Left renal pelvis (tissue), 4 donors: ENCODE data around the gene DCAF7. TPM values are rescaled to one million over a fixed set of nuclear protein-coding genes. Genes with fewer than 3 reads are reported as not detected.
A peak's percentile ranks its signal among the peaks of the same experiment; 100 is the strongest.

Experiments used
- DNase-seq, 4 donors: peaks; one replicate each; pipeline ENCODE4 v3.0.0-alpha.2; 2013; ENCODE audit warnings: low read depth in 4 of 4, low spot score in 3 of 4
- polyA plus RNA-seq, 4 donors: library from polyadenylated mRNA; unstranded; fragments of 120-200 nt; gene quantifications; one replicate each; pipeline ENCODE4 v1.2.1, GENCODE V29; 2013; ENCODE audit not compliant: insufficient read length in 4 of 4

The DCAF7 gene
- polyA plus RNA-seq, 4 donors = 68.7 to 120 (median 110) TPM

GRCh38 chr17:63542942-63543821, 7.1 kb upstream of the DCAF7 start:
- no peak for DNase-seq

DNA sequence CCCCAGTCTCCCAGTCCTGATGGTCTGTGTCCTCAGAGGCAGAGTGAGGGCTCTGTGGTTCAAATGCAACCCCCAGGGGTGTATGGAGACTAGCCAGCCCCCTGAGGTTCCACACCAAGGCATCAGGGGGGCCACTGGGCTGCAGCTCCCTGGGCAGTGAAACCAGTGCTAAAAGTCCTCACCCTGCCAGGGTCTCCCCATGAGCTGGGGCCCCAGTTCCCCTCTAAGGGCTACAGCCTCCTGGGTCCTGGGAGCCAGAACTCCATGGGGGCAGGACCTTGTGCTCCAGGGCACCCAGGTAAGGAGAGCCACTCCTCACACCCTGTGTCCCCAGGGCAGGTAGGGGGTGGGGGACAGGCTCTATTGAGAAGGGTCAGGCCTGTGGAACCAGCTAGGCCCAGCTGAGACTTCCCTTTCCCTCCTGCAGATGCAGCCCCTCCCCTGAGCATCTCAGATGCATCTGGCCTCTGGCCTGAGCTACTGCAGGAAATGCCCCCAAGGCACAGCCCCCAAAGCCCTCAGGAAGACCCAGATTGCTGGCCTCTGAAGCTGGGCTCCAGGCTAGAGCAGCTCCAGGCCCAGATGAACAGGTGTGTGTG, 6.4 kb upstream of the DCAF7 start:
- no peak for DNase-seq

DNA sequence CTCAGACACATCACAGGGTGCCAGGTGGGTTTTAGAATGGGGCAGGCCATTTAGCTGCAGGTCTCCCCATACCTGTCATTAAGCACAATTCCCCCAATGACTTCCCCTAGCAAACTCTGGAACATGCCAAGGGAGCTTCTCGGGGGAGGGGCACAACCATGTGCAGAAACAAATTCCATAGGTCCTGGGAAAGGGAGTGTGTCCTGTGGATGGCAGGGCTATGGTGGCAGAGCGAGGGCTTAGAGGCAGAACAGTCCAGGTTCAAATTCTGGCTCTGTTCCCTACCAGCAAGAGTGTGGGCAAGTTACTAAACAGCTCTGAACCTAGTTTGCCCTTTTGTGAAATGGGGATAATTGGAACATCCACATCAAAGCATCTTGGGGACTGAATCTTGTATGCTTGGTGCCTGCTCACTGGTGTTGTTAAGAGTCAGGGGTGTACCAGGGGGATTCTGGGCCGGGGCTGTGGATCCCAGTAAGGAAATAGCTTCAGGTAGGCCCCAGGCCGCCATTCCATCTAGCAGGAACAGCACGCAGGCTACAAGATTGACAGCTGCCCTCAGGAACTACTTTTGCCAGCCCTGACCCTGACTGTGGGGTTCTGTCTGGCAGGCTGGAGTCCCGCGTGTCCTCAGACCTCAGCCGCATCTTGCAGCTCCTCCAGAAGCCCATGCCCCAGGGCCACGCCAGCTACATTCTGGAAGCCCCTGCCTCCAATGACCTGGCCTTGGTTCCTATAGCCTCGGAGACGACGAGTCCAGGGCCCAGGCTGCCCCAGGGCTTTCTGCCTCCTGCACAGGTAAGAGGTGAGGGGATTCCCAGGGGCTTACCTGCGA, 5.6 kb upstream of the DCAF7 start:
- no peak for DNase-seq

DNA sequence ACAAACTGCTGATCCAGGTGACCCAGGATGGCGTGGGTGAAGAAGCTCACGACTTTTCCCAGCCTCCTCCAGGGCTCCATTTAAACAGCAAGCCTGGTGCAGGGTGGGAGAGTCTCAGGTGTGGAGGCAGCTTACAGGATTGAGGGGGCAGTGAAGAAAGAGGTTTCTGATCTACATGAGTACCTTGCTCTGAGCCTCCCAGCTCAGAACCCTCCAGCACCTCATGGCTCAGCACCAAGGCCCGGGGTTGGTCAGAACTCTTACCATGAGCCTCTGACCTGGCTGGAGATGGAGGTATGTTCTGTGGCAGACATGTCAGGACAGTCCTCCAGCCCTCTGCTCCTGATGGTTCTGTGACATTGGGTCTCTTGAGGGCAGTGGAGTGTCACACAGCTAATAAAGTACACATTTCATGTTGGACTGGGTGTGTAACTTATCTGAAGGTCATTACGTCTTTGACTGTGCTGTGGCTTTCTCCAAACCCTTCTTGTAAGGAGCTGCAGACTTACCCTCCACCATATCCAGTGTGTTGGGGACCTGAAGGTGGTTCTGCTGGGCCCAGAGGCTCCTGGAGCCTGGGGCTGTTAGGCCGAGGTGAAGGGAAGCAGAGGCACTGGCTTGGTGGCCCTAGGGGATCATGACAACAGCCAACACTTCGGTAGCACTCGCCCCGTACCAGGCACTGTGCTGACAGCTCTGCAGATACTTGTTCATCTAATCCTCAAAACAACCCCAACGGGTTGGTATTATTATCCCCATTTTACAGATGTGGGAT, 3.8 kb upstream of the DCAF7 start:
- DNase-seq = no peak

DNA sequence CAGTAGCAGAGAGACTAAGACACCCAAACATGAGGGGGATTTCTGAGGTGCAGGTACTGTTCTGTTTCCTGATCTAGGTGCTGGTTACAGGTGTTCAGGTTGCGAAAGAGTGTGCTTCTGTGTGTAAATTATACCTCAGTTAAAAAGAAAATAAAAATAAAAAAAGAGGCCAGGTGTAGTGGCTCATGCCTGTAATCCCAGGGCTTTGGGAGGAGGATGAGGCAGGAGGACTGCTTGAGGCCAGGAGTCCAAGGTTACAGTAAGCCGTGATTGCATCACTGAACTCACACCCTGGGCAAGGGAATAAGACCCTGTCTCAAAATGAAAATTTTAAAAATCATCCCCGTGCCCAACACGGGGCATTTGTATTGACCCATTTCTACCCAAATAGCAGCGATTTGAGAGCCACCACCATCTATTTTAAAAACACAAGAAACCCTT, 3.2 kb upstream of the DCAF7 start:
- DNase-seq = no peak

DNA sequence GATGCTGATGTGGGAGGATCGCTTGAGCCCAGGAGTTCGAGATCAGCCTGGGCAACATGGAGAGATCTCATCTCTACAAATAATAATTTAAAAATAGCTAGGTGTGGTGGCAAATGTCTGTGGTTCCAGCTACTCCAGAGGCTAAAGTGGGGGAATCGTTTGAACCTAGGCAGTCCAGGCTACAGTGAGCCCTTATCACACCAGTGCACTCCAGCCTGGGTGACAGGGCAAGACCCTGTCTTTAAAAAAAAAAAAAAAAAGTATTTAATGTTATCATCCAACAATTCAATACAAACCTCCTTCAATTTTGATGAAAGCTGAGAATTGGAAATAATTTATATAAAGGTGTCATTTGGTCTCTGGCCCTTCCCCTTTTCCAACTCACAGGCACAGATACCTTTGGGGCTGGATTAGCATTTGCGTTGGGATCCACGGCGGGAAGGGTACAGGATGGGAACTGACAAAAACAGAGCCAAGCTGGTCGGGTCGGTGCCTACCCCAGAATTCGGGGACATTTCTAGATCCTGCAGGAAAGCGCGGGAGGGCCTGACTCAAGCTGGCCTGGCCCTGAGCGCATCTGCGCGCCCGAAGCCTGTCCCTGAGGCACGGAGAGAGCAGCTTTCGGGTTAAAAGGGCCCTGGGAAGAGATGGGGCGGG, 860 bp upstream of the DCAF7 start:
- no peak for DNase-seq

- DNase-seq = peak in 2 of 4 donors; percentile 21 to 22
Measured at GRCh38 chr17:63550817-63551639, 751 bp downstream of the DCAF7 start.

DNA sequence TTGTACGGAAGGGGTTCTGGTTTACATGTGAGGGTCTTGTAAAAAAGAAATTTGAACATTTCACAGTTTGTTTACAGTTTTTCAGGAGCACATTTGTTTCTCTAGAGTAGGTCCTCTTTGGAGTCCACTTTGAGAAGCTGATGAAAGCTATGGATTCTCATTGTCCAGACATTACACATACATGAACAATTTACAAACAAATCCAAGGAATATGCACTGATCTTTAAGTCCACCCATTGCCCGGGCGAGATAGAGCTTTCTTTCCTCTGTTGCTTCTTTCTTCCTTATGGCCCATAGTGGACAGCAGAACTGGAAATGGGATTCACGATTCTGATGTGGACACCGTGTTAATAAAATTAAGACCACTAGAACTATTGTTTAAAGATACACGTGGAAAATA, 1.9 kb downstream of the DCAF7 start:
- no peak for DNase-seq

GRCh38 chr17:63555500-63556156, 5.4 kb downstream of the DCAF7 start:
- no peak for DNase-seq

DNA sequence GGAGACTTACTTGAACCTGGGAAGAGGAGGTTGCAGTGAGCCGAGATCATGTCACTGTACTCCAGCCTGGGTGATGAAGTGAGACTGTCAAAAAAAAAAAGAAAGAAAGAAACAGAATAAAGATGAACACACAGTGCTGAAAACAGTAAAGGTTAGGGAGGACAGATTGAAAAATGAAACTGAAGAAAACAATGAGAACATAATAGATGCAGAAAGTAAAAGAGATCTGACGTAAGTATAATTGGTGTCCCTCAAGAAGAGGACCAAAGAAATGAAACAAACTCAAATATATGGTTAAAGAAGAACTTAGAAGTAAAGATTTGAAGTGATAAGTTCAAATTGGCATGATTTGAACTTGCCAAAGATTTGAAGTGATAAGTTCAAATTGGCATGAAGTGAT, 7.1 kb downstream of the DCAF7 start:
- no peak for DNase-seq

- no peak for DNase-seq
Measured at GRCh38 chr17:63558441-63558840, 8.2 kb downstream of the DCAF7 start.

DNA sequence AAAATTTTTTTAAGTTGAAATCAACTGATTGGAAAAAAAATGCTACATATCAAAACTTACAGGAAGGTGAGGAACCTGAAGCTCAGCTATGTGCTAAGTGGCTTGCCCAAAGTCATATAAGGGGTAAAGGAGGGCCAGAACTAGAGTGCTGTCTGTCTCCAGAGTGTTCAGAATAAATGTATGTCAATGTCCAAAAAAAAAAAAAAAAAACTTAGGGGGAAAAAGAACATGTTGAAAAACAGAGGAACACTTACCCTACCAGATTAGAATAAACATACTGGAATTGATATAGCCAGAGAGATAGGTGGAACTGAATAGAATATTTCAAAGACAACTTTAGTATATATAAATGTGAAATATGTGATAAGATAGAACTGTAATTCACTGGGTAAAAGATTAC, 11.5 kb downstream of the DCAF7 start:
- no peak for DNase-seq

DNA sequence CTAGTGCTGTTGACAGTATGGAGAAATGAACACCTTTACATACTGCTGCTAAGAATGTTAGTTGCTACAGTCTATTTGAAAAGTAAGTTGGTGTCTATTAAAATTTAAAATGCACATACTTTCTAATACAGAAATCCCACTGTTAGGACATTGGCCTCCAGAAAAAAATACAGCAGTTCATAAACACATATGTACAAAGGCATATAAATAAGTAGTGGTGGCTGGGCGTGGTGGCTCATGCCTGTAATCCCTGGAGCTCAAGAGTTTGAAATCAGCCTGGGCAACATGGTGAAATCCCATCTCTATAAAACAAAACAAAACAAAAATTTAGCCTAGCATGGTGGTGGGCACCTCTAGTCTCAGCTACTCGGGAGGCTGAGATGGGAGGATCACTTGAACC, 13.1 kb downstream of the DCAF7 start:
- DNase-seq = no peak

GRCh38 chr17:63564562-63564961, 14.3 kb downstream of the DCAF7 start:
- DNase-seq = no peak

GRCh38 chr17:63567229-63567628, 17.0 kb downstream of the DCAF7 start:
- no peak for DNase-seq

- no peak for DNase-seq
Measured at GRCh38 chr17:63568563-63568962, 18.3 kb downstream of the DCAF7 start.

DNA sequence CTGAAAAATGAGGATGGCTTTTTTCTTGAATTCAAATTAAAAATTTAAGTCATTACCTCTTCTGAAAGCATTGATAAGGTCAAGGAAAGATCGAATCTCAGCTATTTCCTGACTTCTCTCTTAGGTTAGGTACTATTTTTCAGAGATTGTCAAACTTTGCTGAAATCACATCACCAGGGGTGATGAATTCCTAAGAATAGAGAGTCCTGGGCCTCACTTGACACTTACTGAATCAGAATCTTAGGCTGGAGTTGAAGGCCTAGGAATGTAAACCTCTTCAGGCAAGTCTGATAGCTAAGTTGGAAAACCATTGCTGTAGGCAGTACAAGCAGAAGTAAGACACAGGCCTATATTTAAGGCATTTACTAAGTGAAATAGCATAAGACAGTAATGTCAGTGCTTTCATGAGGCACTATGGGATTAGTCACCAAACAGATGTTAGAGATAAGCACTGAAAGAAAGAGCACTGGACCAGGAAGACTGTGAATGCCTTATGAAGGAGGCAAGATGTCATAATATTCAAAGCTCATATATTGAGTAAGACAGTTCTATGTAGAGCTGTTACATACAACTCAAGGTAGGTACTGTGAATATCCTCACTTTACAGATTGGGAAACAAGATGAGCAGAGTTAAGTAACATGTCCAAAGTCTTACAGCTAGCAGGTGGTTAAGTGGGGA, 21.5 kb downstream of the DCAF7 start:
- DNase-seq = no peak

DNA sequence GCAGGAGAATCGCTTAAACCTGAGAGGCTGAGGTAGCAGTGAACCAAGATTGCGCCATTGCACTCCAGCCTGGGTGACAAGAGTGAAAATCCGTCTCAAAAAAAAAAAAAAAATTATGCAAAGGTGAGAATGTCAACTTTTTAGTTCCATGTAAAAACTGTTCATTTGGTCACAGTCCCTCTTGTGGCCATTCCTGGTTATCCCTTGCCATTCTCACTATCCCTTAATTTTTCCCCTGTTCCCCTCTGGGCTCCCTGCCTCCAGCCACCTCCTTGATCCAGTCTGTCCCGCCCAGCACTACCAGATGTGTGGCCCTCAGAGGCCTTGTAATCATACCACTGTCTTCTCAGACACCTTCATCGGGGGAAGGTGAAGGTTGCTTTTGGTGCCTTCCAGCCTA, 23.4 kb downstream of the DCAF7 start:
- no peak for DNase-seq
